Measurements from ENCODE around the gene STAMBPL1. TPM values are rescaled to one million over a fixed set of nuclear protein-coding genes. Genes with fewer than 3 reads are reported as not detected.

STAMBPL1 gene
- total and polyA plus RNA-seq, 2 donors (not counting 3 experiments of a cell fraction or from before 2014, with no cell fraction given): 0.70 to 1.8 TPM

- FAIRE-seq (no peak), DNase-seq (ENCODE audit: low read depth, low spot score) (no peak)
- Histone ChIP-seq H3K4me2 (ENCODE audit: insufficient read depth, low read length) (no peak overlapping the region), H3K79me2 (ENCODE audit: control insufficient read depth, insufficient read depth, low read length) (no peaks in the 10 kb centered on the region), H3K36me3 (ENCODE audit: control insufficient read depth in 2 of 2, extremely low read depth in 1 of 2, insufficient read depth in 2 of 2, low read length in 2 of 2) (no peaks in the 10 kb centered on the region), H4K20me1 (replicated peaks; ENCODE audit: control insufficient read depth, extremely low read depth, insufficient read depth, low read length) (no peaks in the 10 kb centered on the region), H2AFZ (ENCODE audit: low read depth, low read length) (no peak overlapping the region), H3K27me3 (ENCODE audit: control insufficient read depth in 2 of 2, insufficient read depth in 2 of 2, low read length in 2 of 2) (no peaks in the 10 kb centered on the region), H3K9me1 (replicated peaks; ENCODE audit: control insufficient read depth, extremely low read depth, insufficient read depth, low read length) (no peaks in the 10 kb centered on the region), H3K4me1 (ENCODE audit: control insufficient read depth, extremely low read depth, insufficient read depth, low read length) (no peaks in the 10 kb centered on the region), H3K4me3 (replicated peaks in 1 of 3; ENCODE audit: insufficient read depth in 1 of 3, low read depth in 1 of 3, low read length in 3 of 3) (no peak overlapping the region), H3K9me3 (replicated peaks; ENCODE audit: control insufficient read depth, insufficient read depth, low read length) (no peaks in the 10 kb centered on the region), H3K9ac (replicated peaks; ENCODE audit: extremely low read depth, insufficient read depth, low read length) (no peak overlapping the region), H3K27ac (ENCODE audit: insufficient read depth, low read depth, low read length) (no peak overlapping the region)
- CTCF ChIA-PET: no interaction called here
- no peak for TF ChIP-seq POLR2AphosphoS5 (IDR thresholded peaks at IDR 0.05; ENCODE audit: insufficient read depth, low read depth, low read length)
- POLR2A ChIA-PET: no interaction called here
- BruUV-seq (replicated peaks): no TSS peak
- dilution Hi-C loops (cut with MboI; ENCODE audit: extremely low pct_ligation_motif_present, low sequenced_read_pairs) (no loop called here), intact Hi-C loops (cut with micrococcal nuclease) (no loop called here)
Observed at GRCh38 chr10:88911851-88912250, 31.8 kb downstream of the STAMBPL1 start.

GRCh38 chr10:88913127-88913526 is 33.1 kb downstream of the STAMBPL1 start:
- no peaks in the 10 kb centered on the region for H3K9me3 ChIP-seq (replicated peaks; ENCODE audit: control insufficient read depth, insufficient read depth, low read length)
- TF ChIP-seq POLR2AphosphoS5 (IDR thresholded peaks at IDR 0.05; ENCODE audit: insufficient read depth, low read depth, low read length) (no peak), FOS (IDR thresholded peaks at IDR 0.05; ENCODE audit: borderline replicate concordance, insufficient read depth, low read length) (no peak), MAX (IDR thresholded peaks at IDR 0.05; ENCODE audit: insufficient read depth, insufficient read length) (no peak), JUN (IDR thresholded peaks at IDR 0.05; ENCODE audit: borderline replicate concordance, insufficient read depth, insufficient read length, low read depth) (no peak), MYC (IDR thresholded peaks at IDR 0.05; ENCODE audit: low read depth, low read length) (no peak), CTCF (IDR thresholded peaks at IDR 0.05; ENCODE audit: extremely low read depth in 1 of 2, insufficient read depth in 1 of 2, low read depth in 1 of 2, low read length in 2 of 2) (no peak)
- POLR2A ChIA-PET: no interaction called here
- no peaks in the 10 kb centered on the region for H3K27me3 ChIP-seq (ENCODE audit: control insufficient read depth in 2 of 2, insufficient read depth in 2 of 2, low read length in 2 of 2)
- CTCF ChIA-PET: no interaction called here
- H2AFZ ChIP-seq (ENCODE audit: low read depth, low read length): no peak overlapping the region
- H3K9me1 ChIP-seq (replicated peaks; ENCODE audit: control insufficient read depth, extremely low read depth, insufficient read depth, low read length): no peaks in the 10 kb centered on the region
- dilution Hi-C loops (cut with MboI; ENCODE audit: extremely low pct_ligation_motif_present, low sequenced_read_pairs): no loop called here
- no peak overlapping the region for H3K4me3 ChIP-seq (replicated peaks in 1 of 3; ENCODE audit: insufficient read depth in 1 of 3, low read depth in 1 of 3, low read length in 3 of 3)
- no peaks in the 10 kb centered on the region for H3K79me2 ChIP-seq (ENCODE audit: control insufficient read depth, insufficient read depth, low read length)
- no TSS peak for BruUV-seq (replicated peaks)
- no peaks in the 10 kb centered on the region for H4K20me1 ChIP-seq (replicated peaks; ENCODE audit: control insufficient read depth, extremely low read depth, insufficient read depth, low read length)
- DNase-seq (ENCODE audit: low read depth, low spot score): no peak
- H3K4me1 ChIP-seq (ENCODE audit: control insufficient read depth, extremely low read depth, insufficient read depth, low read length): no peaks in the 10 kb centered on the region
- intact Hi-C loops (cut with micrococcal nuclease): no loop called here
- no peak overlapping the region for H3K27ac ChIP-seq (ENCODE audit: insufficient read depth, low read depth, low read length)
- no peak overlapping the region for H3K9ac ChIP-seq (replicated peaks; ENCODE audit: extremely low read depth, insufficient read depth, low read length)
- H3K36me3 ChIP-seq (ENCODE audit: control insufficient read depth in 2 of 2, extremely low read depth in 1 of 2, insufficient read depth in 2 of 2, low read length in 2 of 2): no peaks in the 10 kb centered on the region
- H3K4me2 ChIP-seq (ENCODE audit: insufficient read depth, low read length): no peak overlapping the region
- FAIRE-seq: no peak

Data from endothelial cell of umbilical vein (primary cell).